Fibroblast of mammary gland (primary cell): Measurements from ENCODE around the gene EDEM1.

ENCODE experiments used
- DNase-seq: peaks from one replicate; pipeline ENCODE4 v3.0.0-alpha.2; 2010; ENCODE audit warnings: low read depth
- H3K4me3 ChIP-seq: 2 replicates; pipeline ENCODE4 v1.5.1; 2011; ENCODE audit warnings: low read depth, mild to moderate bottlenecking, low read length, moderate library complexity; ENCODE audit not compliant: control insufficient read depth
- CTCF ChIP-seq: conservative IDR thresholded peaks from 2 replicates; pipeline ENCODE4 v1.5.1; 2011; ENCODE audit warnings: low read depth, low read length, inconsistent platforms; ENCODE audit not compliant: control insufficient read depth, insufficient read depth

Gene EDEM1

GRCh38 chr3:5212628-5213573 lies 25.4 kb downstream of the EDEM1 start:
- DNase-seq: no peak
- no peak for TF ChIP-seq CTCF

GRCh38 chr3:5213574-5213966 lies 26.1 kb downstream of the EDEM1 start:
- H3K4me3 ChIP-seq: no peak overlapping the region
- TF ChIP-seq CTCF: no peak
- DNase-seq: no peak

More at GRCh38 chr3:5212628-5213573, 25.4 kb downstream of the EDEM1 start:
- H3K4me3 ChIP-seq: no peak overlapping the region

- no peak for TF ChIP-seq CTCF
- no peak overlapping the region for H3K4me3 ChIP-seq
- DNase-seq: no peak
Measured at GRCh38 chr3:5214352-5214751, 26.8 kb downstream of the EDEM1 start.

GRCh38 chr3:5217824-5218595 lies 30.5 kb downstream of the EDEM1 start:
- DNase-seq: peak; percentile 58
- H3K4me3 ChIP-seq: no peak overlapping the region
- TF ChIP-seq CTCF: no peak

- TF ChIP-seq CTCF: no peak
- DNase-seq: peak; percentile 28
- no peak overlapping the region for H3K4me3 ChIP-seq
Measured at GRCh38 chr3:5218815-5219214, 31.3 kb downstream of the EDEM1 start.

- no peak overlapping the region for H3K4me3 ChIP-seq
- no peak for TF ChIP-seq CTCF
- DNase-seq: no peak
Measured at GRCh38 chr3:5219216-5219615, 31.7 kb downstream of the EDEM1 start.
